Measurements from ENCODE around the gene DYNC1H1.

Gene DYNC1H1

DNA sequence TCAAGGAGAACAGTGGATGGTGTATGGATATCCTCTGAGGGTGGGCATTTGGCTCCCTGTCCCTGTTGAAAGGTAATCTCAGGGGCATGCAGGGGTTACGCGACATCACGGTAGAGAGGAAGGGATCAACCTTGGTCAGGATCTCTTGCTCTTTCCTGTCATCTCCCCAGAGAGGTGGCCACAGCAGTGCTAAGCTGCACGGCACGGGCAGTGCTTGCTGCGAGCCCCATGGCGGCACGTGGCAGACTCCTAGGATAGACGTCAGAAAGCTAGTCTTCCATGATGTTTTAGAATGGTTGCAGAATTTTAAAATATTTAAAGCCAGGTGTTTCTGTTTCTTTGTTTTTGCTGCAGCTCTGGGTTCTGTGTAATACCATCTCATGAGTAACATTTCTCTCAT lies 41.0 kb downstream of the DYNC1H1 start:
- DNase-seq, result no peak

- DNase-seq, result no peak
These were observed 43.6 kb downstream of the DYNC1H1 start for GRCh38 chr14:102007916-102008418.

DNA sequence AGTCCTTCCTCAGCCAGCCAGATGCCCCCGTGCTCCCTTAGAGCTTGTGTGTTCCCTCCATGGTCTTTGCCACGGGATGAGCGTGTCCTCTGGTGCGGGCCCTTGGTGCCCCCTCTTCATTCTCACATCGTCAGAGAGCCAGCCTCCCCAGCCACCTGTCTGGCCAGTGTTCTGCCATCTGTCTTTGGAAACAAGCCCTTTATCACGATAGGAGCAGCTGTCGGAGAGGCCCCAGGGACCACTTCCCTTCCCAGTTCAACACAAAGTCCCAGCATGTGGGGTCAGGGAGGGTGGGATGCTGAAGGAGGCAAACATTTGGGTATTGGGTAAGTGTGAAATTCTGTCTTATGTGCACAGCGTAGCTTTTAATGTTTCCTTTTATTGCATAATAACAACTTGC lies 44.5 kb downstream of the DYNC1H1 start:
- DNase-seq, result no peak

DNA sequence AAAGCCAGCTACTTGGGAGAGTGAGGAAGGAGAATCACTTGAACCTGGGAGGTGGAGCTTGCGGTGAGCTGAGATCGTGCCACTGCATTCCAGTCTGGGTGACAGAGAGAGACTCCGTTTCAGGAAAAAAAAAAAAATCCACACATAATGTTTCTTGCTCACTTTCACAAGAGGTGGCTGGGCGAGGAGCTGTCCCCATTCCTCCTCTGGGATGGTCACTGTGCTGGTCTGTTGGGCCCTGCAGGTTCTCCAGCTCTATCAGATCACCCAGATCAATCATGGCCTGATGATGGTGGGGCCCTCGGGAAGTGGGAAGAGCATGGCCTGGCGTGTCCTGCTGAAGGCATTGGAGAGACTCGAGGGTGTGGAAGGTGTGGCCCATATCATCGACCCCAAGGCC lies 47.3 kb downstream of the DYNC1H1 start:
- DNase-seq, result no peak

GRCh38 chr14:102012336-102012735 lies 48.0 kb downstream of the DYNC1H1 start:
- DNase-seq, result no peak

DNA sequence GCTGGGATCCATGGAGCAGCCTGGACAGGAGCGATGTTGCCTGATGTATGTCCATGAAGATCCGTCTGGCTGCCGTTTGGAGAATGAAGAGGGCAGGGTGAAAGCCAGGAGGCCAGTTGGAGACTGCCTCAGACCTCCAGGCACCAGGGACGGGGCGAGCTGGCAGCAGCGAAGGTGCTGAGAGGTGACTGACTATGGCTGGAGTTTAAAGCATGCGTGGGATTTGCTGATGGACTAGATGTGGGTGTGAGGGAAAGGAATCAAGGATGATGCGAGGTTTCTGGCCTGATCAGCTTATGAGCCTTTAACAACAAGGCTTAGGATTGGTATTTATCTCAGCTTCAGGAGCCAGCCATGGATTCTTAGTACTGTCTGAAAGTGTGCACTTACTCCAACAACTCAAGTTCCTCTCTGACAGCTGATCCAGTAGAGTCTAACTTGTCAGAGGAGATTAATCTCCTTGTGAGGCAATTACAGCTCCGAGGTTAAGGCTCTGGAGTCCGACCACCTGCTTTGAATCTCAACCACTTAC lies 49.4 kb downstream of the DYNC1H1 start:
- no peak for DNase-seq

DNA sequence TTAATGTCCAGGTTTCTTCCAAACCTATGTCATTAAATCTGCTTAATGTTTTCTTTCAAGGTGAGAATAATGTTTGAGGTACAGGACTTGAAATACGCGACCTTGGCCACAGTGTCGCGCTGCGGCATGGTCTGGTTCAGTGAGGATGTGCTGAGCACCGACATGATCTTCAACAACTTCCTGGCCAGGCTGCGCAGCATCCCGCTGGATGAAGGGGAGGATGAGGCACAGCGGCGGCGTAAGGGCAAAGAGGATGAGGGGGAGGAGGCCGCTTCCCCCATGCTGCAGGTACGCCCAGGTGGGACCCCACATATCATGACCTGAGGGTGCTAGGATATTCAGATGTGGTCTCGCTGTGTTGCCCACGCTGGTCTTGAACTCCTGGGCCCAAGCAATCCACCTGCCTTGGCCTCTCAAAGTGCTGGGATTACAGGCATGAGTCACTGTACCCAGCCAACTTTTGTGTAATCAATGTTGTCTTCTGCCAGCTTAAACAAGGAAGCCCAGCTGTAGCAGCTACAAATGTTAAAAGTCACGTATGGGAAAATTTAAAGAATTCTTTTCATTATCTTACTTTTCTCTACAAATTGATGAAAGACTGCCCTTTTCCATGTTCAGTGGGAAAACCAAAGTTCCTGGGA lies 50.8 kb downstream of the DYNC1H1 start:
- no peak for DNase-seq

DNA sequence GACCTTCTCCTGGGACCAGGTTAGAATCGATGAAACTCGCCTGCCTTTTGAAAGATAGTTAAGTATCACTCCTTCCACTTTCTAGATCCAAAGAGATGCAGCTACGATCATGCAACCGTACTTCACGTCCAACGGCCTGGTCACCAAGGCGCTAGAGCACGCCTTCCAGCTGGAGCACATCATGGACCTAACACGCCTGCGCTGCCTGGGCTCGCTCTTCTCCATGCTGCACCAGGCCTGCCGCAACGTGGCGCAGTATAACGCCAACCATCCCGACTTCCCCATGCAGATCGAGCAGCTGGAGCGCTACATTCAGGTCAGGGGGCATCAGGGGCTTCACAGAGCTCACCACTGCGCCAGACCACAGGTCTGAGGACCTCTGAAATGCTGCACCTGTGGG lies 51.4 kb downstream of the DYNC1H1 start:
- no peak for DNase-seq

DNA sequence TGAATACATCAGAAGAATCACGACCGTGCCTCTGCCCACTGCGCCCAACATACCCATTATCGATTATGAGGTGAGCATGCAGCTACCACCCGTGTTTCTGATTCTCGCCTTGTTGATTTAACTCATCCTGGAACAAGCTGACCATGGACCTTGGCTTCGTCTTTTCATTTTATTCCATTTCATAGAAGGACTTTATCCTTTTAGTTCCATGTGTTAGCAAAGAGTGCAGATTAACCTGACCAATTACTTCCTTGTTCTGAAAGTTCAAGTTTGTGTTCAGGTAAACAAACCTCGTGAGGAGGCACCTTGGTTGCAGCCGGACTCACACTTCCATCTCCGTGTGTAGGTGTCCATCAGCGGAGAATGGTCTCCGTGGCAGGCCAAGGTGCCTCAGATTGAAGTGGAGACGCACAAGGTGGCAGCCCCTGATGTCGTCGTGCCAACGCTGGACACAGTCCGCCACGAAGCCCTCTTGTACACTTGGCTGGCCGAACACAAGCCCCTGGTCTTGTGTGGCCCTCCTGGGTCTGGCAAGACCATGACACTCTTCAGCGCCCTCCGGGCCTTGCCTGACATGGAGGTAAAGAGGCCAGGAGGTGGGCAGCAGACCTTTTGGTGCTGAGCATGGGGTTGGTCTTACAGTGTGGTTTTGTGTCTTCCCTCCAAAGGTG lies 52.2 kb downstream of the DYNC1H1 start:
- no peak for DNase-seq

GRCh38 chr14:102018251-102018650 lies 53.9 kb downstream of the DYNC1H1 start:
- DNase-seq, result no peak

DNA sequence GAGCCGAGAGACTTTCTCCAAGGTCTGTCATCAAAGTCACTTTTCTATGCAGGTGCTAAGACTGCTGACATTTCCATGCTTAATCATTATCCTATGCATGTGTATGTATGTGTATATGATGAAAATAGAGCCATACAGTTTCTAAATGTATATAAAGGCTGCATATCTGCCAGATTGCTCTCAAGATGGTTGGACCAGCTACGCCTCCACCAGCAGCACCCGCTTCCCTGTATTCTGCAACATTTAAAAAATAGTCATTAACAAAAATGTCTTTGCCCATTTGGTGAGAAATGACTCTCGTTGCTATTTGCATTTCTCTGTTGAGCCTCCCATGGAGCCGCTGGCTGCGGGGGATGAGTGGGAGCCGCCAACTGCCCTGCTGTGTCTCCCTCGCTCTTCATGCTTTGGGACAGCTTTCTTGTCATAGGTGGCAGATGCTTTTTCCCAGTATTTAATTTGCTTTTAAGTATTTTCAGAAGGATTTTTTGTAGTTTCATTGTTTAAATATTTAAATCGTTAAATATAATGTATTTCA lies 54.7 kb downstream of the DYNC1H1 start:
- no peak for DNase-seq

DNA sequence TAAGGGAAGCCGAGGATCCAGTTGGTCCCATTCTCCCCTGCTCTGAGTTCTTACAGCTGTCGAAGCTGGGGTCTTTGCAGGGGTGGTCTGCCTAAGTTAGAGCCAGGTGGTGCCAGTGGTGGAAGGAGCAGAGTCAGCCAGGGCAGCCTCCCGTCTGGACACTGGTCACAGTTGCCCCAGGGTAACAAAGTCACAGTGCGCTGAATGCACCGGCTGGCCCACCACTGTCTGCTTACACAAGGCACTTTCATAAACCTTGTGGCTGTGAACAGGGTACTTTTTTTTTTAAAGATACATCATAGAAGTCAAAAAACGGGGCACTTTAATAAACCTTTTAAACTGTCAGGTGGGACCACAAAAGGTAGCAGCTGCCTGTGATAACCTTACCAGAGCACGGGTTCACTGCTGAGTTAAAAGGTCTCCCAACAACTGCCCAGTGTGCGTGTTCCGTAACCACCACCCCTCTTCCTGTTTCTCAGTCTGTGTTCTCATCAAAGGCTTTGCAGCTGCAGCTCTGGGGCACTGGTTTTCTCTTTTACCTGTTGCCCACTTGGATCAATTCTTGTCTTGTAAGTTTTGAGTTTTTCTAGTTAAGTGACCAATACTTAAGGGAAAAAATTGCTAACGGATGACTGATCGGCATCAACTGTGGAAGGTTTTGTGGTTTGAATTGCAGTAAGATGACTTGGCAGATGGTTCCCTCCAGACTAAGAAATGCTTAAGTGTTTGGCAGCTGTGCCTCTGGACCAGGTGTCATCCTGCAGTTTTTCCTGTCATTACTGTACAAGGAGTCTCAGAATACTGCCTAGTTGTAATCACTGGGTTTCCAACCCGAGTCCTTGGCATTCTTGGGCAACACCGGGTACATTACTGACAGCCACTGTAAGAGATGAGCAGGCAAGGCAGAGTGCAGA lies 55.9 kb downstream of the DYNC1H1 start:
- DNase-seq, result peak in 1 of 2 donors; percentile 17

GRCh38 chr14:102026934-102027333 lies 62.6 kb downstream of the DYNC1H1 start:
- DNase-seq, result no peak

- DNase-seq, result no peak
These were observed 63.6 kb downstream of the DYNC1H1 start for GRCh38 chr14:102027951-102028350.

DNA sequence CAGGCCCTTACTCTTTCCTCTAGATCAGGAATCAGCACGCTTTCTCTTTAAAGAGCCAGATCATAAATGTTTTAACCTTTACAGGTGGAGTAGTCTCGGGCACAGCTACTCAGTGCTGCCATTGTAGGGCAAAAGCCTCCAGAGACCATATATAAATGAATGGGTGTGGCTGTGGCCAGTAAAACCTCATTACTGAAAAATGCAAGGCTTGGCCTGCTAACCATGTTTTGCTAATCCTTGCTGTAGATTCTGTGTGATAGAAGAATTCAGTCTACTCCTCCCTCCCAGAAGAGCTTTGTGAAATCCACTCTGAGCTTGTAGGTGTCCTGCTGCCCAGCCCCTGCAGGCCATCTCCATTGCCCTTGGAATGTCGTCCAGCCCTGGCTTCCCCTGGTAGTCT lies 64.4 kb downstream of the DYNC1H1 start:
- no peak for DNase-seq

DNA sequence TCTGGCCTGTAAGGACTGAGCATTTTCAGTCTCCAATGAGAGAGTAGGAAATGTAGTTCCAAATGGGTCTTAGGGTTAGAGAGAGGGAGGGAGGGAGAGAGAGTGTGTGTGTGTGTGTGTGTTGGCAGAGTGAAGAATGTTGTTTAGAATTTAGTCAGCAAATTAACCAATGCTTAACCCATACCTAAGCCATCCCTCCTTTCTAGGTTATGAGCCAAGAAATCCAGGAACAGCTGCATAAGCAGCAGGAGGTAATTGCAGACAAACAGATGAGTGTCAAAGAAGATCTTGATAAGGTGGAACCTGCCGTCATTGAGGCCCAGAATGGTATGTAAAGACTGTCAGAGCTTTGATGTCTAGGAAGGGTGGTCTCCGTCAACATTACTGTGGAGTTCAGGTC lies 65.6 kb downstream of the DYNC1H1 start:
- DNase-seq, result no peak

- DNase-seq, result no peak
These were observed 68.9 kb downstream of the DYNC1H1 start for GRCh38 chr14:102033241-102033640.

DNA sequence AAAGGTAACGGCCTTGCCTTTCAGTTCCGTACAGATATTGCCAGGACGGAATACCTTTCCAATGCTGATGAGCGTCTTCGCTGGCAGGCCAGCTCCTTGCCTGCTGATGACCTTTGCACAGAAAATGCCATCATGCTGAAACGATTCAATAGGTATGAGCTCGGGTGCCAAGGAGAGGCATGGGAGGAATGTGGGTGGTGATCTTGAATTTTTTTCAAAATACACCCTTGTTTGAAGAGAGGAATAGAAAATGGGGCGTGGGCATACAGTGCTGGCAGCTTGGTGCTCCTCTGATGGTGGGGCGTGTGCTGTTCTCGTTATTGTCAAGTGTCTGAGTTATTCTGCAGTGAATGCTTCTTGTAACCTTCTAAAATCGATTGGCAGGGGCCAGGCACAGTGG lies 69.9 kb downstream of the DYNC1H1 start:
- no peak for DNase-seq

DNA sequence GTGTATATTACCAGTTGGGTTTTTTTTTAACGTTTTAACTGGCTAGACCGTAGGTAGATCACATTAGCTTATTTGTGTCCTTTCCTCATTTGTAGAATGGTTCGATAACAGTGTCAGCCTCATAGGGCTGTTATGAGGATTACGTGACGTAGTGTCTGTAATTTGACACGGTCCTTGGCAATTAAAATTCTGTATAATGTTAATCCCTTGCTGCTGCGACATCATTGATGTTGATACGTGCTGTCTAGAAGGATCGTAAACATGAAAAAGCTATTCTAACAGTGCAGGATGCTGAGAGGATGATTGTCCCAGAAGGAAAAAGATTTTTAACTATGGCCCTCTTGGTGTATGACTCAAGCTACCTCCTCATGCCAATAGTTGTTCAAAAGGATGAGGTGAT lies 71.5 kb downstream of the DYNC1H1 start:
- no peak for DNase-seq

GRCh38 chr14:102037686-102038085 lies 73.3 kb downstream of the DYNC1H1 start:
- DNase-seq, result no peak

- DNase-seq, result no peak
These were observed 74.8 kb downstream of the DYNC1H1 start for GRCh38 chr14:102039157-102039556.

DNA sequence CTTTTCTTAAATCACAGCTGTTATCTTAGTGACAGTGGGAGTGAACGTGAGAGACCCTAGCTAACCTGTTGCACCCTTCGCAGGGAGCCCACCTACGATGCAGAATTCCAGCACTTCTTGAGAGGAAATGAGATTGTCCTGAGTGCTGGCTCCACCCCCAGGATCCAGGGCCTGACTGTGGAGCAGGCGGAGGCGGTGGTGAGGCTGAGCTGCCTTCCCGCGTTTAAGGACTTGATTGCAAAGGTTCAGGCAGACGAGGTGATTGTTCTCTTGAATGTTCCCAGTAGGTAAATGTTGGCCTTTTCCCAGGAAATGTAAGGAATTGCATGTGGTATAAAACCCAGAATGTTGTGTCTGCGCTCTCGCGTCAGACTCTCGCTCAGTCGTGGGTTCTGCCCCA lies 75.8 kb downstream of the DYNC1H1 start:
- no peak for DNase-seq

DNA sequence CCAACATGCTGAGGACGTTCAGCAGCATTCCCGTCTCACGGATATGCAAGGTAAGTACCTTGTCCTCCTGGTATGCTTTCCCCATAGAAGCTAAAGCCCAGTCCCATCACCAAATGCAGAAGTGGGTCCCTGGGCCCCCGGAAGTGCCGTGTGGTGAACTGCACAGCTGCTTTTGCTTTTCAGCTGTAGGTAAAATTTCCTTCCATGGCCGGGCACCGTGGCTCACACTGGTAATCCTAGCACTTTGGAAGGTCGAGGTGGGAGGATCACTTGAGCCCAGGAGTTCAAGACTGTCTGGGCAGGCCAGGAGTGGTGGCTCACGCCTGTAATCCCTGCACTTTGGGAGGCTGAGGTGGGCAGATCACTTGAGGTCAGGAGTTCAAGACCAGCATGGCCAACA lies 78.3 kb downstream of the DYNC1H1 start:
- DNase-seq, result no peak
